ENCODE data around the gene SGMS1. TPM values are rescaled to one million over a fixed set of nuclear protein-coding genes. Genes with fewer than 3 reads are reported as not detected.

The SGMS1 gene
- total and polyA plus RNA-seq, 4 donors, result 15.8 to 142 (median 41.3) TPM

GRCh38 chr10:50416181-50416824 is 207.5 kb downstream of the SGMS1 start:
- 45 to 72% methylated on average over 2 of the region's 2 CpGs for whole genome bisulfite sequencing, 2 donors
- Histone ChIP-seq H3K4me1 (ENCODE audit: control insufficient read depth in 5 of 5, insufficient read depth in 5 of 5, low read length in 5 of 5) (peaks cover 3 to 50% (median 19%) of the 10 kb centered on the region in 5 donors), H3K4me3 (no peak overlapping the region), H3K9ac (ENCODE audit: insufficient read depth in 1 of 2, low read length in 2 of 2) (peak overlapping the region in 1 of 2 donors; percentile 66), H3K27ac (ENCODE audit: low read depth in 1 of 2, low read length in 1 of 2) (no peak overlapping the region), H3K36me3 (ENCODE audit: control insufficient read depth in 4 of 4, insufficient read depth in 4 of 4, low read length in 4 of 4) (no peaks in the 10 kb centered on the region), H3K9me3 (ENCODE audit: control insufficient read depth in 4 of 4, insufficient read depth in 3 of 4, low read length in 3 of 4) (no peaks in the 10 kb centered on the region), H3K27me3 (ENCODE audit: control insufficient read depth in 3 of 3, insufficient read depth in 3 of 3, low read length in 2 of 3) (no peaks in the 10 kb centered on the region)
- no peak for TF ChIP-seq CTCF (IDR thresholded peaks at IDR 0.05; ENCODE audit: control extremely low read depth, extremely low read depth)
- ATAC-seq (ENCODE audit: insufficient read depth, low FRiP score) (no peak), DNase-seq (peak in 2 of 3 donors; percentile 51 to 58)

GRCh38 chr10:50415292-50415691 is 208.5 kb downstream of the SGMS1 start:
- no peak for ATAC-seq (ENCODE audit: insufficient read depth, low FRiP score)
- Histone ChIP-seq H3K36me3 (ENCODE audit: control insufficient read depth in 4 of 4, insufficient read depth in 4 of 4, low read length in 4 of 4) (peaks cover 0 to 1% (median 0%) of the 10 kb centered on the region in 4 donors), H3K27ac (ENCODE audit: low read depth in 1 of 2, low read length in 1 of 2) (no peak overlapping the region), H3K4me3 (no peak overlapping the region), H3K27me3 (ENCODE audit: control insufficient read depth in 3 of 3, insufficient read depth in 3 of 3, low read length in 2 of 3) (no peaks in the 10 kb centered on the region), H3K9ac (ENCODE audit: insufficient read depth in 1 of 2, low read length in 2 of 2) (no peak overlapping the region), H3K4me1 (ENCODE audit: control insufficient read depth in 5 of 5, insufficient read depth in 5 of 5, low read length in 5 of 5) (peaks cover 5 to 40% (median 20%) of the 10 kb centered on the region in 5 donors), H3K9me3 (ENCODE audit: control insufficient read depth in 4 of 4, insufficient read depth in 3 of 4, low read length in 3 of 4) (no peaks in the 10 kb centered on the region)
- no peak for DNase-seq
- WGBS, 2 donors, result 79% methylated on average over 3 of the region's 3 CpGs
- no peak for TF ChIP-seq CTCF (IDR thresholded peaks at IDR 0.05; ENCODE audit: control extremely low read depth, extremely low read depth)

GRCh38 chr10:50410066-50410811 is 213.5 kb downstream of the SGMS1 start:
- Histone ChIP-seq H3K9ac (ENCODE audit: insufficient read depth in 1 of 2, low read length in 2 of 2) (no peak overlapping the region), H3K4me1 (ENCODE audit: control insufficient read depth in 5 of 5, insufficient read depth in 5 of 5, low read length in 5 of 5) (peaks cover 3 to 17% (median 15%) of the 10 kb centered on the region in 5 donors), H3K27ac (ENCODE audit: low read depth in 1 of 2, low read length in 1 of 2) (no peak overlapping the region), H3K27me3 (ENCODE audit: control insufficient read depth in 3 of 3, insufficient read depth in 3 of 3, low read length in 2 of 3) (no peaks in the 10 kb centered on the region), H3K4me3 (no peak overlapping the region), H3K9me3 (ENCODE audit: control insufficient read depth in 4 of 4, insufficient read depth in 3 of 4, low read length in 3 of 4) (no peaks in the 10 kb centered on the region), H3K36me3 (ENCODE audit: control insufficient read depth in 4 of 4, insufficient read depth in 4 of 4, low read length in 4 of 4) (peaks cover 0 to 11% (median under 1%) of the 10 kb centered on the region in 4 donors)
- no peak for TF ChIP-seq CTCF (IDR thresholded peaks at IDR 0.05; ENCODE audit: control extremely low read depth, extremely low read depth)
- DNase-seq (no peak), ATAC-seq (ENCODE audit: insufficient read depth, low FRiP score) (no peak)
- WGBS, 2 donors, result 65 to 81% methylated on average over 6 of the region's 6 CpGs

All from lung (tissue), 12 donors.